Stimulated activated naive CD4-positive, alpha-beta T cell (primary cell): ENCODE data around the gene LRCH1.

ENCODE experiments used
- DNase-seq, 6 experiments: peaks; one replicate each; lab custom pipeline; 2025; lab: John Stamatoyannopoulos, UW

LRCH1 gene

DNA sequence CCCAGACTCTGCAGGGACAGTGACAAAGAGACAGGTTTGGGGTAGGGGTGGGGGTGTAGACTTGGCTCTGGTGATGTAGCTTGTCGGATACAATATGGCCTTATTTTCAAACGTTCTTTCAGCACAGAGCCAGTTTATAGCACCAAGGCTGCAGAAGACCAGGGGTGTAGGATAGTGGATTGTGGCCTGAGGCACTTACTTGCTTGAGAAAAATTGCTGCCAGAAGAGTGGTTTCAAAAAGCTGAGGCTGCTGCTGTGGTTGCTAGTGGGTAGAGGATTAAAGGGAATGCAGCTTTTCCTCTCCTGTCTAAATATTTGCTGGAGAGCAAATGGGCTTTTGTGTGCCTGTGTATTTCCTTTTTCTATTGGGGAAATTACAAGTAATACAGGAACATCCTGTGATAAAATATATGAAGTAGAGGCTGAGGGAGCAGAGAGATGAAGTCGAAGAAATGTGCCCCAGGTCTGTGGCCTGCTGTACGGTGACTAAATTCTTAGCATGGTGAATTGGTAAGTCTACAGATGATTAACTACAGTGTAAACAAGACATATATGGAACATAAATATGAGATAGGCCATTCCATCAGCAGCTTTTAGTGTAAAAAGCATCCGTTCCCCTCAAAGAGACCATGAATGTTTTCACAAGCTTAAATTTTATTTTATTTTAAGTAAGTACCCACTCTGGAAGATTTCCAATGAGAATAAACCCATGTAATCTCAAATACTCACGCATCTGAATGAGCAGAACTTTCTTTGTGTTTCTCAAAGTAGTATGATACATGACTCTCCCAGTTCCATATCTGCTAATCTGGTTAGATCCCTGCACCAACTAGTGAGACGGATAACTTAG, 112.9 kb downstream of the LRCH1 start:
- no peak for DNase-seq

GRCh38 chr13:46666727-46667456, 113.9 kb downstream of the LRCH1 start:
- DNase-seq, result no peak

- peak in 3 of 6 experiments; percentile 20 to 38 (median 37) for DNase-seq
Observed at GRCh38 chr13:46667687-46668281, 114.8 kb downstream of the LRCH1 start.

DNA sequence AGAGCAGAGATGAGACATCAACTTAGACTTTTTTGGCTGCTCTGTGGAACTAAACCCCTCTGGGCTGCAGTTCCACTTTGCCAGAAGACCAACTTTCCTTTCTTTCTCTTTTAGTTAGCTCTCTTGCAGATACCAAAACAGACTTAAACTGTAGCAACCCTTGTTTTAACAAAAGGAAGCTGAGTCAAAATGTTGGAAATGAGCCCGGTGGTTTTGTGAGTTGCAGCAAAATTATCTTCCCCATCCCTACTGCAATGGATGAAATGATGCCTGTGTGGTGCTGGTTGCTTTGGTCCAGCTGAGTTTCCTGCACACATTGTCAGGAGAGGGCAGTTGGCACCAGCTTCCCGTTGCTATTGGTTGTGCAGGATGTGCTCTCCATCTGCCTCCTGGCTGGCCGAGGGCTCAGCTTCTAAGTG, 115.3 kb downstream of the LRCH1 start:
- DNase-seq, result peak in 1 of 6 experiments; percentile 32

GRCh38 chr13:46668931-46669525, 116.1 kb downstream of the LRCH1 start:
- no peak for DNase-seq

DNA sequence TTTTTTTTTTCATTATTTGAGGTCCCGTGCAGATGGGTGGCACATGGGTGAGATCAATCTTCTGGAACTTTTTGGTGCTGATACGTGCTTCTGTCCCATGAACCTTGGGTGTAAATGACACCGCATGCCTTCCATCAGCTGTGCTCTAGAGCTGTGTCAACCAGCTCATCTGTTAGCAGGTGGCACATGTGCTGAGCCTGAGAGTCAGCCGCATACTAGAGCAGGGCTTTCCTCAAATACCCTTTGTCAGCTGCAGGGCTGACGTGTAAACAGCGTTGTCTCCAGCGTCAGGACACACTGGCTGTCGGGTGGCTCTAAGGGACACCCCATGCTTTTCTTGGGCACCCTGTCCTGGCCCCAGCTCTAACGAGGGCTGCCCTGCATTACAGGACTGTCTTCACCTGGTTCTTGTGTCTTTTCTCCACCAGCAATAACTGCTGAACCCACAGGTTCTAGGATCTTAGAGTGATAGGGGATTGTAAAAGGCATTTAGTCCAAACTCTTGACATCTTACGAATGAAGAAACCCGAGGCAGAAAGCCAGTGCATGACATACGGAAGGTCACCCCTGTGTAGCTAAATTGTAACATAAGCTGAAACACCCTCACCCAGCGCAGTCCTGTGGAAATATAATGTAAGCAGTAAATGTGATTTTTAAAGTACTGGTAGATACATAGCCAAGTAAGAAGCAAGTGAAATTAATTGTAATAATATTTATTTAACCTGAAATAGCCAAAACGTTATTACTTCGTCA, 119.5 kb downstream of the LRCH1 start:
- DNase-seq, result no peak

- DNase-seq, result no peak
Observed at GRCh38 chr13:46675016-46675415, 122.0 kb downstream of the LRCH1 start.

DNA sequence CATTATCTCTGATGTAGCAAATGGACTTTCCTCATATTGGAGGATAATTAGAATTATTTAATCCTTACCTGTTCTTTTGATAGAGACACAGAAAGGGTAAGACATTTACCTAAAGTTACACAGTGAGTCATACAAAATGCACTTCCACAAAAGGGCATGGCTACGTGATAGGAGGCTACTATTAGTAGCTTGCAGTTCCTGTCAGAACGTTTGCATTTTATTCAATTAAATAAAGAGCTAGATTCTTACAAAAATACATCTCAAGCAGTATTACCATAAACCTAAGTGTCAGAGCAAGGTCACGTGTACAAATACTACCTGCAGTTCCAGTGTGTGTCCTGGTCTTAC, 123.4 kb downstream of the LRCH1 start:
- DNase-seq, result no peak

GRCh38 chr13:46679369-46680120, 126.6 kb downstream of the LRCH1 start:
- peak in 5 of 6 experiments; percentile 5 to 62 (median 38) for DNase-seq

GRCh38 chr13:46682015-46682414, 129.0 kb downstream of the LRCH1 start:
- DNase-seq, result no peak

DNA sequence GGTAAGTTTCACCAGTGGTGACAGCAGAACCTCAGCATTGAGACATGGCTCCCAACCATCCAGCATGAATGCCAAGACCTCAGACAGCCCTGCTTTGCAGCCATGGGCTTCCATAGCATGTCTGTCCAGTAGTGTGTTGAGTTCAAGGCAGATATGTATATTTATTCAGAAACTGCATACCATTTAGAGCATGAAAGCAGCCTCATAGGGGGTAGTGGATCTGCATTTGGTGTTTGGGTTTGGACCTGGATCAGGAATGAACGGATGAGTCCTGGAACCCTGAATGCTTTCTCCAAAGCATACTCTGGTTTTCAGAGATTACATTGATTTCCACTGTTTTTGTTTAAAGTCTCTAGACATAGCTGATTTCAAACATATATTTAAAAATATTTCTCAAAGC, 129.7 kb downstream of the LRCH1 start:
- DNase-seq, result no peak

GRCh38 chr13:46683676-46684260, 130.8 kb downstream of the LRCH1 start:
- no peak for DNase-seq

GRCh38 chr13:46684287-46685001, 131.5 kb downstream of the LRCH1 start:
- no peak for DNase-seq

GRCh38 chr13:46685006-46685730, 132.2 kb downstream of the LRCH1 start:
- DNase-seq, result no peak

DNA sequence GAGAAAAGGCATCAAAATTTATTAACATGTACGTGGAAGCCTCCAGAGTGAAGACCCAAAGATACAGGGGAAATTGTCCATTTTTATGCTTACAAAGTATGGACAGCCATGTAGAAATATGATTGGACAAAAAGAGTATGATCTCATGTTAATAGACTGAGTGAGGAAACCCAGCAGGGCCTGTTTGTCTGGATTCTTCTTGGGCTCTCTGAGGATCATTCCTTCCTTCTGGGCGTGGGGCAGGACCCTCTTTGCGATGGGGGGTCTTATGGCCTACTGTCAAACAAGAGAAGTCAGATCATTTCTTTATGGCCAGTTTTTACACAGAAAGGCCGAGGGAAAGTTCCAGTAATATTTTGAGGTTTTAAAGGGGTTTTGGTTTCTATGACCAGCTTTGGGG, 133.2 kb downstream of the LRCH1 start:
- no peak for DNase-seq

DNA sequence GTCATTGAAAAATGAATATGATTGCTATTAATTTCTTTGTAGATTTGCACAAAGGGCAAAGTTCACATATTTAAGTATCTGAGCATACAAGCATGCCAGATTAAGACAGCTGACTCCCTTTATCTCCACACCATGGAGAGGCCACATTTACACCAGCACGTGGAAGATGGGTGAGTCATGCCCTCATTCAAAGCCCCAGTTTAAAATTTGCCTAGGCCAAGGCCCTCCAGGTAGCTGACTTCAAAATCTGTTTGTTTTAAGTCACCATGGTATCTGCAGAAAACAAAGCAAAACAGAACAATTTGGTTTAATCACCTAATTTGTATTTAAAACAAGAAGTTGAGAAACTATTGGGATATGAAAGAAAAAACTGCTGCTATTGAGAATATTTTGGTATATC, 134.8 kb downstream of the LRCH1 start:
- no peak for DNase-seq

GRCh38 chr13:46688306-46688705, 135.3 kb downstream of the LRCH1 start:
- DNase-seq, result no peak

GRCh38 chr13:46698014-46698413, 145.0 kb downstream of the LRCH1 start:
- DNase-seq, result no peak

DNA sequence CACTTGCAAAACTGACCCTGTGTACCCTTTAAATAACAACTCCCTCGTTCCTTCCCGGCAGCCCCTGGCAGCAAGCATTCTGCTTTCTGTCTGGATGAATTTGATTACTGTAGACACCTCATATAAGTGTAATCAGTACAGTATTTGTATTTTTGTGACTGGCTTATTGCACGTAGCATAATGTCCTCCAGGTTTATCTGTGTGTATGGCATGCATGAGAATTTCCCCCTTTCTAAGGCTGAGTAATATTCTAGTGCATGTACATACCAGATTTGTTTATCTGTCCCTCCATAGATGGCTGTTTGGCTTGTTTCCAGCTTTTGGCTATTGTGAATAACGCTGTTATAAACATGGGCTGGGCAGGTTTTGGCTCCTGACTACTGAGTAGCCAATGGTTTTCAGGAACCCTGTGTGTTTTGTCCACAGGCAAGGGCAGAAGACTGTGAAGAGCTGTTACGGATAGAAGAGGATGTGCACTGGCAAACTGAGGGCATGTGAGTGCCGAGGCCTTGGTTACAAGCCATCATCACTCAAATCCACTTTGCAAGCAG, 146.0 kb downstream of the LRCH1 start:
- no peak for DNase-seq
